NB4 (cell line): ENCODE results near the gene OTUD5.

Experiments
- DNase-seq: peaks from one replicate; pipeline ENCODE4 v3.0.0; 2010; ENCODE audit warnings: low read depth
- H3K4me3 ChIP-seq: one replicate; pipeline ENCODE4 v1.5.1; 2011; ENCODE audit warnings: mild to moderate bottlenecking, low read depth, low read length, moderate library complexity
- MYC ChIP-seq: IDR thresholded peaks from 2 replicates; pipeline ENCODE4 v1.6.1; 2011; ENCODE audit warnings: low read depth, low read length
- POLR2A ChIP-seq: IDR thresholded peaks from 2 replicates; pipeline ENCODE4 v1.6.1; 2011; ENCODE audit warnings: mild to moderate bottlenecking; ENCODE audit not compliant: insufficient read length; ENCODE audit errors: extremely low read depth
- TF ChIP-seq, protein P1 (sequence below): IDR thresholded peaks from one replicate; pipeline ENCODE4 v1.5.1; 2012; ENCODE audit warnings: low read depth, low read length
- TF ChIP-seq, protein P2 (sequence below): IDR thresholded peaks from 2 replicates; pipeline ENCODE4 v1.6.1; 2011; ENCODE audit warnings: low read depth, low read length

The OTUD5 gene

DNA sequence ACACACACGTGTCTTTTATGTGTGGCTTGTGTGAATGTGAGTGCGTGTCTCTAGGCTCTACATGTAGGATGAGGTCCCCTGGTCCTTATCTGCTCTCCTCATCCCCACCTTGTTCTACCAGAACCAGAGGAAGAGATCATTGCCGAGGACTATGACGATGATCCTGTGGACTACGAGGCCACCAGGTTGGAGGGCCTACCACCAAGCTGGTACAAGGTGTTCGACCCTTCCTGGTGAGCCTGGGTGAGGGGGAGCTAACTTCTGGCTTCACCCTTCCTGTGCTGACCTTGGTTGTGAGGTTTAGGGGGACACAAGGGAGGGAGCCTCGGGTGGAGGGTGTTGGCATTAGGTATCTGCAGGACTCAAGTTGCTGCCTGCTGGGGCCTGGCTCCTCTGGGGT, 56.3 kb downstream of the OTUD5 start:
- TF ChIP-seq, protein P1, sequence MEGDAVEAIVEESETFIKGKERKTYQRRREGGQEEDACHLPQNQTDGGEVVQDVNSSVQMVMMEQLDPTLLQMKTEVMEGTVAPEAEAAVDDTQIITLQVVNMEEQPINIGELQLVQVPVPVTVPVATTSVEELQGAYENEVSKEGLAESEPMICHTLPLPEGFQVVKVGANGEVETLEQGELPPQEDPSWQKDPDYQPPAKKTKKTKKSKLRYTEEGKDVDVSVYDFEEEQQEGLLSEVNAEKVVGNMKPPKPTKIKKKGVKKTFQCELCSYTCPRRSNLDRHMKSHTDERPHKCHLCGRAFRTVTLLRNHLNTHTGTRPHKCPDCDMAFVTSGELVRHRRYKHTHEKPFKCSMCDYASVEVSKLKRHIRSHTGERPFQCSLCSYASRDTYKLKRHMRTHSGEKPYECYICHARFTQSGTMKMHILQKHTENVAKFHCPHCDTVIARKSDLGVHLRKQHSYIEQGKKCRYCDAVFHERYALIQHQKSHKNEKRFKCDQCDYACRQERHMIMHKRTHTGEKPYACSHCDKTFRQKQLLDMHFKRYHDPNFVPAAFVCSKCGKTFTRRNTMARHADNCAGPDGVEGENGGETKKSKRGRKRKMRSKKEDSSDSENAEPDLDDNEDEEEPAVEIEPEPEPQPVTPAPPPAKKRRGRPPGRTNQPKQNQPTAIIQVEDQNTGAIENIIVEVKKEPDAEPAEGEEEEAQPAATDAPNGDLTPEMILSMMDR, result no peak
- TF ChIP-seq MYC (no peak), POLR2A (no peak)
- TF ChIP-seq, protein P2, sequence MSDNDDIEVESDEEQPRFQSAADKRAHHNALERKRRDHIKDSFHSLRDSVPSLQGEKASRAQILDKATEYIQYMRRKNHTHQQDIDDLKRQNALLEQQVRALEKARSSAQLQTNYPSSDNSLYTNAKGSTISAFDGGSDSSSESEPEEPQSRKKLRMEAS, result no peak

DNA sequence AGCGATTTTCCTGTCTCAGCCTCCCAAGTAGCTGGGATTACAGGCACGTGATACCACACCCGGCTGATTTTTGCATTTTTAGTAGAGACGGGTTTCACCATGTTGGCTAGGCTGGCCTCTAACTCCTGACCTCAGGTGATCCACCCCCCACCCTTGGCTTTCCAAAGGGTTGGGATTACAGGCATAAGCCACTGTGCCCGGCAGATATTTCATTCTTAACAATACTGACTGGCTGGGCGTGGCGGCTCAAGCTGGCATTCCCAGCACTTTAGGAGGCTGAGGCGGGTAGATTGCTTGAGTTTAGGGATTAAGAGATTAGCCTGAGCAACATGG, 58.4 kb downstream of the OTUD5 start:
- TF ChIP-seq, protein P1, result no peak
- TF ChIP-seq, protein P2, result no peak
- TF ChIP-seq POLR2A (no peak), MYC (no peak)
- H3K4me3 ChIP-seq, result no peak overlapping the region
- DNase-seq, result no peak

More for the DNA sequence above, 56.3 kb downstream of the OTUD5 start:
- no peak overlapping the region for H3K4me3 ChIP-seq
- no peak for DNase-seq

DNA sequence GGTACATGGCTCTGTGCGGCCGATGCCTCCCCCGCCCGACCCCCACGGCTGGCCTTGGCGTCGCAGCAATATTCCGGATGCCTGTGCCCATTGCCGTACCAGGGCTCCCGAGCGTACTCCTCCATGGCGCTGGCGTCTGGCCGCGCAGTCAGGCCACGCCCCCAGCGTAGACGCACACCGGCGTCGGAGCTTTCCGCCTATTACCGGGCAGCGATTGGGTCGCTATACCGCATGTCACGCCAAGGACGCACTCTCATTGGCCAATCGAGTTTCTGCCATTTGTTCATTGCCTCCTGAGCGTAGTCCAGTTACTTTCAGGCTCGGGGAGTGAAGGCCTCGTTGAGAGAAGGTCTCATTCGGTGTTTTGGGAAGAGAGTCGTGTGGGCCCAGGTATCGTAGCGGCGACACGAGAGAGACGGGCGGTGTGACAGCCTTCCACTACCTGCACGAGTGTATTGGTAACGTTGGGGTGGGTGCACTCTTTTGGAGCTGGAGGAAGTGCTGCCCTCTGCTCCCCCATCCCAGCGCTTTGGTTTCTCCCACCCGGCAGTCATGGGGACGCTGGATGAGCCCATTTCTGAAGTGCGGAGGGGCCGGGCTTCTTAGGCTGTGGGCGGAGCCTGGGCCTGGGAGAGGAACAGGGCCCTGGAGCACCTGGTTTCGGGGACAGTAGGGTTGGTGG, 59.6 kb downstream of the OTUD5 start, which contains the start of the genes PQBP1 and TIMM17B:
TSS of gene PQBP1 (plus strand) at position 306 of the 682 bp plus-strand sequence. CDS start 580 bp downstream, outside the sequence.
TSS of gene TIMM17B (minus strand) at position 144 of the 682 bp plus-strand sequence. CDS start at position 125, 19 bp downstream.
- peak; percentile 96 for DNase-seq
- TF ChIP-seq, protein P2, result peak; percentile 51
- TF ChIP-seq, protein P1, result no peak
- TF ChIP-seq POLR2A, result peak; percentile 76
- TF ChIP-seq MYC, result no peak; the same call in 1 of the 2 replicates
- H3K4me3 ChIP-seq, result peak within 1 kb of the TSS; percentile 66

DNA sequence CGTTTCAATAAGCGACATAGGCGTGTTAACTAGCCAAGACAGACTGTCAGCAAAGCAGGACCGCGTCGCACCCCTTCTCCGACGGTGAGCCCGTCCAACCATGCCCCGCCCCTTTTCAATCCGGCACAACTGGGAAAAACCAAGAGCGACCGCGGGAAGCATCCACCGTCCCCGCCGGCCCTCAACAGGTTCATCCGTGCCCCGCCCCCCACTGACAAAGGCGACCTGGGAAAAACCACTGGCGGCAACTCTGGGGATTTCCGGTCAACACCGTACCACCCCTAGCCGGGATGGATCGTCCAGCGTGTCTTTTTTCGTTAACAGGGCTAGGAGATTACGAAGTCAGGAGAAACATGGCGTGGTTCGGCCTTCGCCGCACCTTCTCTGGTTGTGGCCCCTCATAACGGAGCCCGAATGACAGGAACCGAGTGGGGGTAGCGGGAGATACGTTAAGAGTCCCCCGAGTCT, 60.2 kb downstream of the OTUD5 start:
- H3K4me3 ChIP-seq, result peak overlapping the region; percentile 66
- DNase-seq, result peak; percentile 87
- TF ChIP-seq, protein P2, result no peak
- peak; percentile 43; the same call in 1 of the 2 replicates for TF ChIP-seq MYC

DNA sequence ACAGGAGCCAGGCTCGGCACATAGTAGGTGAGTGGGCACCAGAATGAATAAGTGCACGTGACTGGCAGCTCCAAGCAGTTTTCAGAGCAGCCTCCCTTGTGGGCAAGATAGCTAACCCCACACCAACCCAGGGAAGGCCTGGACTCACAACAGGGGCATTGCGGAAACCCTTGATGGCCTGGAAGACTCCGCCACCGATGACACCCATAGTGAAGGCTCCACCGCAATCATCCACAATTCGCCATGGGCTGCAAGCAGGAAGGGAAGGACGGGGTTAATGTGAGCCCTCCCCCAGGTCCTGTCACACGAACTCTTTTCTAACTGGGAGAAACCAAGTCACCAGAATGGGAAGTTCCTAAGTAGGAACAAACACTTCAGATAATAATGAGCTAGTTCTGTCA, 60.8 kb downstream of the OTUD5 start:
- H3K4me3 ChIP-seq, result peak overlapping the region; percentile 66
- TF ChIP-seq MYC (no peak), POLR2A (no peak)
- TF ChIP-seq, protein P1, result no peak
- TF ChIP-seq, protein P2, result no peak
- DNase-seq, result peak; percentile 71

DNA sequence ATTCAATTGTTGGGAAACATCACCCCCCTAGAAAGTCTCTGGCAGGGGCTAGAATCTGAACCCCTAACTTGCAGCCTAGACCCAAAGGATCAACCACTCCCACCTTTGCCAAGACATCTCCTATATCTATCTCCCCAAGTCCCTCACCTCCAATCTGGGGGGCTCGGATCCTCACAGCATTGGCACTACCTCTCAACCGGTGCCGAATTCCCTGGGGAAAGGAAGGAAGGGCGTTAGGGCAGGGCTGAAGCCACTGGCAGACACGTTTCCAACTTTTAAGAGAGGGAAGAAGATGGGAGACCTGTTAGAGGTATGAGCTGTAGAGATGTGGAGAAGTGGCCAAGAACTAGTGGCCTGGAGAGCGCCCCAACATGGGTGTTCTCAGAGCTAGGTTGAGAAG, 62.5 kb downstream of the OTUD5 start:
- DNase-seq, result no peak
- TF ChIP-seq, protein P1, result no peak
- TF ChIP-seq, protein P2, result no peak
- TF ChIP-seq MYC (no peak), POLR2A (no peak)
- no peak overlapping the region for H3K4me3 ChIP-seq
